Heart left ventricle (tissue), 13 donors: ENCODE measurements around the gene MMP26.

Source experiments
- POLR2A ChIP-seq, 2 donors: fragments of 450-650 bp; IDR thresholded peaks; one replicate each; pipeline ENCODE4 v1.6.1; 2017; ENCODE audit warnings: antibody characterized with exemption in 2 of 2, mild to moderate bottlenecking in 2 of 2, moderate library complexity in 2 of 2
- TF ChIP-seq, protein P1 (sequence below), 12 donors: fragments of 200-600 bp; sonication (generic) in 4 of 12; IDR thresholded peaks; one replicate each; pipeline versions ENCODE4 v1.5.0 to v1.8.0; 2018 to 2022; ENCODE audit warnings: antibody characterized with exemption in 12 of 12, mild to moderate bottlenecking in 5 of 12
- donor health status: ischemic (EF 13 %, LVEDD 7.1; RV severe dilation, severe dysfunction).
- donor health status: DM: no; HTN: yes; CAD: no.
- donor health status: DM: no; HTN: no; CAD: no.
- donor health status: ischemic (EF 25% LVEDD 6.9; RV normal size, moderate dysfunction).
- donor health status: ischemic (EF 25% LVEDD 5.7; RV mildly dilated, moderate dysfunction).
- donor health status: ischemic (EF 35%, LVEDD 5.7; RV mildly dilated, moderate dysfunction).
- donor health status: nonischemic (EF 11% LVEDD 7.7; RV severe dilation, severe dysfunction).
- donor health status: DM: yes; HTN: yes; CAD: no.
- donor health status: PGD.
- donor health status: ischemic (EF 29% LVEDD 5.4; RV normal size, mild dysfunction).
- donor health status: nonischemic (EF 23%, LVEDD 6.1; RV moderate dilation, normal function).

DNA sequence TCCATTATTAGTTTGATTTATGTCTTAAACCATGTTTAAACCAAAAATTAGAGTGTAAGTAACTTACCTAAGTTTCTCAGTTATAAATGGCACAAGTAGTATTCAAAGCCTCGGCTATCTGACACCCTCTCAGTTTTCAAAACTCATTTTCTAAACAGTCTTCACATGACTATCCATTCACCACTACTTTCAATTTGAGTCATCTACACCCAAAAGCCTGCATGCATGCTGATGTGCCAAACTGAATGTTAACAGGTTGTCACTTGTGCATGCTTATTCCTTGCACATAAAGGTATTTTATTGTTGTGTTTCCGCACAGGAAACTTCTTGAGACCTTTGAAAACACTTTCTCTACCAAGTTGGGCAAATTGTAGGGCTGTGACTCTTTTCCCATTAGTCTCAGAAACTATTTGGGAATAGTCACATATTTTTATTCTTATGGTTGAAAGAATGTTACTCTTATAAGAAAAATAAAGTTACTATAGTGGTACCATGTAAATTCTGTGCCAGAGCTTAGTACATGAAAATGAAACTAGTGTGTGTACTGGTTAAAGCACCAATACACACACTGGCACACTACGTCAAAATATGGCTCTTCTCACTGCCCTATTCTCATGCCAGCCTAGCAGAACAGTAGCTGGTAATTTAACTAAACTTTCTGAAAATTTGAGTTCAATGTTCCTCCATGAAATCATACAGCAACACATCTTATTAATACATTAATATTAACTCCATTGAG is 4.7 kb upstream of the MMP26 start:
- TF ChIP-seq, protein P1, sequence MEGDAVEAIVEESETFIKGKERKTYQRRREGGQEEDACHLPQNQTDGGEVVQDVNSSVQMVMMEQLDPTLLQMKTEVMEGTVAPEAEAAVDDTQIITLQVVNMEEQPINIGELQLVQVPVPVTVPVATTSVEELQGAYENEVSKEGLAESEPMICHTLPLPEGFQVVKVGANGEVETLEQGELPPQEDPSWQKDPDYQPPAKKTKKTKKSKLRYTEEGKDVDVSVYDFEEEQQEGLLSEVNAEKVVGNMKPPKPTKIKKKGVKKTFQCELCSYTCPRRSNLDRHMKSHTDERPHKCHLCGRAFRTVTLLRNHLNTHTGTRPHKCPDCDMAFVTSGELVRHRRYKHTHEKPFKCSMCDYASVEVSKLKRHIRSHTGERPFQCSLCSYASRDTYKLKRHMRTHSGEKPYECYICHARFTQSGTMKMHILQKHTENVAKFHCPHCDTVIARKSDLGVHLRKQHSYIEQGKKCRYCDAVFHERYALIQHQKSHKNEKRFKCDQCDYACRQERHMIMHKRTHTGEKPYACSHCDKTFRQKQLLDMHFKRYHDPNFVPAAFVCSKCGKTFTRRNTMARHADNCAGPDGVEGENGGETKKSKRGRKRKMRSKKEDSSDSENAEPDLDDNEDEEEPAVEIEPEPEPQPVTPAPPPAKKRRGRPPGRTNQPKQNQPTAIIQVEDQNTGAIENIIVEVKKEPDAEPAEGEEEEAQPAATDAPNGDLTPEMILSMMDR (IDR thresholded peaks at IDR 0.05), result no peak
- no peak for TF ChIP-seq POLR2A (IDR thresholded peaks at IDR 0.05)
